H1 (cell line): ENCODE results near the gene STEAP3. TPM values are rescaled to one million over a fixed set of nuclear protein-coding genes. Genes with fewer than 3 reads are reported as not detected.

ENCODE experiments used
- CTCF ChIA-PET: fragments of 300-600 bp; sonication (Branson Sonifier 250); formaldehyde crosslinking; loops from one replicate; lab custom pipeline; 2021; ENCODE audit not compliant: partially characterized antibody; lab: Charles Lee
- POLR2A ChIA-PET: fragments of 300-600 bp; sonication (Branson Sonifier 250); formaldehyde crosslinking; loops from one replicate; lab custom pipeline; 2021; ENCODE audit warnings: inconsistent platforms; ENCODE audit not compliant: partially characterized antibody; lab: Charles Lee
- DNase-seq, 2 experiments: peaks; one replicate each; pipeline versions ENCODE4 v3.0.0 to v3.0.0-alpha.2; 2010 to 2022; ENCODE audit warnings: low spot score in 2 of 2, low read depth in 1 of 2, mixed read lengths in 1 of 2
- FAIRE-seq: peaks from 2 replicates; lab custom pipeline; 2011; peaks lifted over from hg19 to GRCh38; lab: Jason Lieb, UNC
- H2AFZ ChIP-seq: 2 replicates; pipeline ENCODE4 v1.8.1; 2012; ENCODE audit warnings: low read length, inconsistent platforms
- H2AK5ac ChIP-seq: 2 replicates; pipeline ENCODE4 v1.6.1; 2013; ENCODE audit warnings: low read depth, low read length
- H2BK120ac ChIP-seq: replicated peaks from 2 replicates; pipeline ENCODE3; 2013; ENCODE audit warnings: low read depth, low read length, inconsistent platforms
- H2BK12ac ChIP-seq: 2 replicates; pipeline ENCODE4 v1.6.1; 2013; ENCODE audit warnings: low read depth, low read length
- H2BK15ac ChIP-seq: 2 replicates; pipeline ENCODE4 v1.6.1; 2013; ENCODE audit warnings: low read length
- H2BK20ac ChIP-seq: 2 replicates; pipeline ENCODE4 v1.6.1; 2013; ENCODE audit warnings: low read length
- H2BK5ac ChIP-seq: 2 replicates; pipeline ENCODE4 v1.6.1; 2013; ENCODE audit warnings: low read depth, low read length
- H3K14ac ChIP-seq: 2 replicates; pipeline ENCODE4 v1.6.1; 2013; ENCODE audit warnings: inconsistent platforms; ENCODE audit not compliant: insufficient read length
- H3K18ac ChIP-seq: 2 replicates; pipeline ENCODE4 v1.6.1; 2013; ENCODE audit warnings: low read length; ENCODE audit errors: extremely low read depth
- H3K23ac ChIP-seq: 2 replicates; pipeline ENCODE4 v1.6.1; 2013; ENCODE audit warnings: inconsistent platforms; ENCODE audit not compliant: insufficient read length
- H3K23me2 ChIP-seq: 2 replicates; pipeline ENCODE4 v1.6.1; 2013; ENCODE audit warnings: low read depth, low read length
- H3K27ac ChIP-seq: 2 replicates; pipeline ENCODE4 v1.6.1; 2011; ENCODE audit warnings: low read depth, low read length, inconsistent platforms
- H3K27me3 ChIP-seq, 4 experiments: replicated peaks in 1 of 4; 1 replicate in 1 of 4; 2 replicates in 3 of 4; pipeline versions ENCODE4 v1.6.1 to v1.8.1; 2011 to 2013; ENCODE audit warnings: low read length in 3 of 4, mild to moderate bottlenecking in 3 of 4, inconsistent platforms in 2 of 4, mixed read lengths in 2 of 4, moderate library complexity in 1 of 4; ENCODE audit not compliant: control insufficient read depth in 3 of 4, insufficient read depth in 3 of 4; ENCODE audit errors: extremely low read depth in 1 of 4
- H3K36me3 ChIP-seq, 4 experiments: 2 replicates each; pipeline versions ENCODE4 v1.6.1 to v1.8.1; 2011 to 2013; ENCODE audit warnings: mild to moderate bottlenecking in 4 of 4, low read length in 3 of 4, moderate library complexity in 2 of 4, control low read depth in 1 of 4, inconsistent platforms in 1 of 4; ENCODE audit not compliant: insufficient read depth in 4 of 4, control insufficient read depth in 2 of 4
- H3K4ac ChIP-seq: replicated peaks from 2 replicates; pipeline ENCODE3; 2013; ENCODE audit warnings: low read length, low read depth, mixed read lengths, inconsistent platforms; ENCODE audit not compliant: insufficient read length
- H3K4me1 ChIP-seq, 4 experiments: replicated peaks in 1 of 4; 1 replicate in 1 of 4; 2 replicates in 3 of 4; pipeline versions ENCODE4 v1.6.1 to v1.8.1; 2011 to 2013; ENCODE audit warnings: low read length in 3 of 4, inconsistent platforms in 2 of 4, mixed read lengths in 1 of 4; ENCODE audit not compliant: insufficient read depth in 4 of 4, control insufficient read depth in 3 of 4
- H3K4me2 ChIP-seq, 2 experiments: 2 replicates each; pipeline versions ENCODE4 v1.6.1 to v1.8.1; 2011 to 2013; ENCODE audit warnings: low read depth in 2 of 2, low read length in 2 of 2, control low read depth in 1 of 2, inconsistent platforms in 1 of 2, mild to moderate bottlenecking in 1 of 2; ENCODE audit not compliant: insufficient read depth in 1 of 2
- H3K4me3 ChIP-seq, 4 experiments: fragments of 200-600, 300-600 bp in 1 of 4; sonication (generic), shearing (Covaris generic), sonication (Bioruptor Twin) in 1 of 4; 2 replicates each; pipeline versions ENCODE4 v1.5.1 to v1.8.1; 2011 to 2016; ENCODE audit warnings: low read length in 4 of 4, low read depth in 3 of 4, control low read depth in 2 of 4, inconsistent platforms in 2 of 4, mild to moderate bottlenecking in 2 of 4, mixed read lengths in 1 of 4, moderate library complexity in 1 of 4; ENCODE audit not compliant: insufficient read depth in 2 of 4; ENCODE audit errors: extremely low read depth in 1 of 4
- H3K56ac ChIP-seq: replicated peaks from 2 replicates; pipeline ENCODE3; 2013; ENCODE audit warnings: low read depth, mild to moderate bottlenecking, mixed read lengths, low read length, inconsistent platforms; ENCODE audit not compliant: insufficient read length
- H3K79me1 ChIP-seq: 2 replicates; pipeline ENCODE4 v1.6.1; 2013; ENCODE audit warnings: low read depth, low read length, control low read depth
- H3K79me2 ChIP-seq, 2 experiments: 2 replicates each; pipeline versions ENCODE4 v1.6.1 to v1.8.1; 2012 to 2013; ENCODE audit warnings: low read length in 2 of 2, mild to moderate bottlenecking in 2 of 2, inconsistent platforms in 1 of 2; ENCODE audit not compliant: insufficient read depth in 2 of 2, control insufficient read depth in 1 of 2
- H3K9ac ChIP-seq, 4 experiments: replicated peaks in 1 of 4; 1 replicate in 1 of 4; 2 replicates in 3 of 4; pipeline versions ENCODE4 v1.6.1 to v1.8.1; 2011 to 2013; ENCODE audit warnings: low read depth in 3 of 4, low read length in 3 of 4, control low read depth in 2 of 4, mild to moderate bottlenecking in 2 of 4, moderate library complexity in 2 of 4, inconsistent platforms in 1 of 4; ENCODE audit errors: extremely low read depth in 1 of 4
- H3K9me3 ChIP-seq, 2 experiments: 2 replicates each; pipeline versions ENCODE4 v1.6.1 to v1.8.1; 2012 to 2013; ENCODE audit warnings: mild to moderate bottlenecking in 2 of 2, moderate library complexity in 2 of 2, control low read depth in 1 of 2, inconsistent platforms in 1 of 2, low read depth in 1 of 2, low read length in 1 of 2, mixed read lengths in 1 of 2; ENCODE audit not compliant: insufficient read depth in 2 of 2
- H4K20me1 ChIP-seq, 2 experiments: replicated peaks in 1 of 2; 2 replicates each; pipeline versions ENCODE3 to v1.8.1; 2011 to 2013; ENCODE audit warnings: inconsistent platforms in 2 of 2, low read length in 2 of 2, mild to moderate bottlenecking in 1 of 2; ENCODE audit not compliant: insufficient read depth in 2 of 2, control insufficient read depth in 1 of 2
- H4K5ac ChIP-seq: 2 replicates; pipeline ENCODE4 v1.6.1; 2013; ENCODE audit warnings: low read length, low read depth, mixed read lengths, inconsistent platforms; ENCODE audit not compliant: insufficient read length
- H4K8ac ChIP-seq: 2 replicates; pipeline ENCODE4 v1.8.0; 2013; ENCODE audit warnings: mild to moderate bottlenecking, moderate library complexity, low read length, inconsistent platforms; ENCODE audit not compliant: insufficient read depth; ENCODE audit errors: extremely low read depth
- H4K91ac ChIP-seq: replicated peaks from 2 replicates; pipeline ENCODE3; 2013; ENCODE audit warnings: low read length, mixed read lengths, inconsistent platforms; ENCODE audit not compliant: insufficient read length
- ATF3 ChIP-seq: IDR thresholded peaks from 2 replicates; pipeline ENCODE4 v1.6.1; 2011; ENCODE audit warnings: low read depth, mild to moderate bottlenecking, low read length; ENCODE audit not compliant: insufficient read depth
- BRCA1 ChIP-seq: IDR thresholded peaks from 2 replicates; pipeline ENCODE4 v1.6.1; 2012; ENCODE audit warnings: low read depth, low read length, improper control_type of control experiment
- CHD2 ChIP-seq: IDR thresholded peaks from 2 replicates; pipeline ENCODE4 v1.6.1; 2012; ENCODE audit warnings: low read length, improper control_type of control experiment
- CTBP2 ChIP-seq: IDR thresholded peaks from 2 replicates; pipeline ENCODE4 v1.7.0; 2011; ENCODE audit warnings: borderline replicate concordance, mild to moderate bottlenecking, moderate library complexity, mixed read lengths, low read length; ENCODE audit not compliant: insufficient read depth, insufficient read length
- HDAC6 ChIP-seq: IDR thresholded peaks from one replicate; pipeline ENCODE4 v1.7.1; 2012; ENCODE audit warnings: low read depth, mild to moderate bottlenecking, inconsistent platforms, low read length, moderate library complexity
- KDM4A ChIP-seq: IDR thresholded peaks from one replicate; pipeline ENCODE4 v1.7.1; 2012; ENCODE audit warnings: low read depth, mild to moderate bottlenecking, moderate library complexity, low read length, inconsistent platforms; ENCODE audit not compliant: severe bottlenecking
- KDM5A ChIP-seq: fragments of 200-600 bp; IDR thresholded peaks from 2 replicates; pipeline ENCODE4 v1.7.1; 2012; ENCODE audit warnings: mild to moderate bottlenecking, low read length, inconsistent platforms, mixed read lengths
- MAFK ChIP-seq: IDR thresholded peaks from 2 replicates; pipeline ENCODE4 v1.6.1; 2012; ENCODE audit warnings: low read depth, mild to moderate bottlenecking, improper control_type of control experiment, low read length
- POU5F1 ChIP-seq: IDR thresholded peaks from 2 replicates; pipeline ENCODE4 v1.6.1; 2011; ENCODE audit warnings: low read depth, mild to moderate bottlenecking, low read length, moderate library complexity
- SIN3A ChIP-seq, 2 experiments: IDR thresholded peaks in 1 of 2; conservative IDR thresholded peaks in 1 of 2; 2 replicates each; pipeline ENCODE4 v1.6.1; 2011 to 2012; ENCODE audit warnings: low read length in 2 of 2, improper control_type of control experiment in 1 of 2, low read depth in 1 of 2, mild to moderate bottlenecking in 1 of 2
- SIRT6 ChIP-seq: IDR thresholded peaks from one replicate; pipeline ENCODE4 v1.7.1; 2012; ENCODE audit warnings: low read length, inconsistent platforms
- SP2 ChIP-seq: IDR thresholded peaks from 2 replicates; pipeline ENCODE4 v1.6.1; 2012; ENCODE audit warnings: mild to moderate bottlenecking, low read length, inconsistent platforms
- ZNF274 ChIP-seq: IDR thresholded peaks from 2 replicates; pipeline ENCODE4 v1.7.0; 2012; ENCODE audit warnings: low read length, borderline replicate concordance; ENCODE audit errors: extremely low read depth
- WGBS, 2 experiments: shearing (Covaris generic) in 1 of 2; methylation state at CpG; one replicate each; pipeline versions ENCODE4 v1.1.6 to v1.1.7; 2013 to 2015; ENCODE audit warnings: low lambda C conversion rate in 2 of 2, mixed read lengths in 2 of 2, inconsistent platforms in 1 of 2, low coverage in 1 of 2, missing lambda C conversion rate in 1 of 2; ENCODE audit not compliant: insufficient replicate concordance in 2 of 2, insufficient coverage in 1 of 2, insufficient read length in 1 of 2; ENCODE audit errors: extremely low coverage in 1 of 2, missing lambda C conversion rate in 1 of 2; 5-methylcytosine and 5-hydroxymethylcytosine counted together
- polyA plus RNA-seq, 7 experiments: library from polyadenylated mRNA; depleted of rRNA in 3 of 7; stranded (reverse) in 5 of 7; unstranded in 2 of 7; fragments of >200 nt in 5 of 7; fragments of 200-250 nt in 2 of 7; gene quantifications; 1 replicate in 5 of 7; 2 replicates in 1 of 7; 4 replicates in 1 of 7; pipeline versions ENCODE4 v1.2.1 to v1.2.3, GENCODE V29; 2011 to 2013; ENCODE audit warnings: missing spikeins in 2 of 7, mixed read lengths in 2 of 7
- total RNA-seq: library from RNA; stranded (reverse); fragmentation: NEBNext Ultra II Directional; extraction: Animal tissue kit (Norgen Biotek cat#: 25700); gene quantifications from 2 replicates; pipeline ENCODE4 v1.2.1, GENCODE V29; 2021

The STEAP3 gene
- total and polyA plus RNA-seq, 2 of the 8 experiments (the other 6 are each of a cell fraction or from before 2014, with no cell fraction given), result 21.7 to 27.9 TPM

GRCh38 chr2:119305497-119306195 lies 82.0 kb downstream of the STEAP3 start:
- Histone ChIP-seq H3K4me3 (no peak overlapping the region), H2BK120ac (no peak overlapping the region), H3K4ac (no peak overlapping the region), H3K79me2 (no peaks in the 10 kb centered on the region), H3K9me3 (no peaks in the 10 kb centered on the region), H3K23ac (no peak overlapping the region), H3K27me3 (no peaks in the 10 kb centered on the region), H4K8ac (no peak overlapping the region), H2BK20ac (no peak overlapping the region), H3K36me3 (no peaks in the 10 kb centered on the region), H3K56ac (no peak overlapping the region), H4K91ac (no peak overlapping the region), H2AK5ac (no peak overlapping the region), H3K14ac (no peak overlapping the region), H3K4me2 (no peak overlapping the region), H3K79me1 (no peaks in the 10 kb centered on the region), H3K18ac (no peak overlapping the region), H2BK5ac (no peak overlapping the region), H4K5ac (no peak overlapping the region), H3K27ac (no peak overlapping the region), H3K9ac (no peak overlapping the region), H3K4me1 (peaks cover 0 to 6% (median 2%) of the 10 kb centered on the region in 4 experiments; a peak in 4 of 7 replicates), H2BK12ac (no peak overlapping the region), H4K20me1 (no peaks in the 10 kb centered on the region), H3K23me2 (no peaks in the 10 kb centered on the region), H2BK15ac (no peak overlapping the region), H2AFZ (no peak overlapping the region)
- FAIRE-seq, result no peak
- POLR2A ChIA-PET, result no interaction called here
- CTCF ChIA-PET, result interaction anchor here (0.6 to 1.2 kb wide), 3 partner anchors 10 to 1528 kb away, joined by 3 read pairs; no protein-coding TSS in a partner anchor
- TF ChIP-seq SP2 (no peak), KDM4A (no peak), MAFK (no peak), CTBP2 (no peak), ZNF274 (no peak), HDAC6 (no peak), KDM5A (no peak), BRCA1 (no peak), SIRT6 (no peak), SIN3A (conservative IDR thresholded peaks at IDR 0.05 in 1 of 2, IDR thresholded peaks at IDR 0.05 in 1 of 2; ENCODE audit: low read depth in 1 of 2, low read length in 2 of 2) (no peak), ATF3 (no peak), CHD2 (no peak), POU5F1 (no peak)
- WGBS, 2 experiments, result 82% methylated on average over 12 of the region's 12 CpGs; no CpG with 5 or more reads in 1 of the 2 experiments
- no peak for DNase-seq
